HepG2 (cell line): Measurements from ENCODE around the gene C19orf73. TPM values are rescaled to one million over a fixed set of nuclear protein-coding genes. Genes with fewer than 3 reads are reported as not detected.

Experiments
- EEA1 ChIP-seq: sonication (generic); formaldehyde crosslinking; IDR thresholded peaks from 2 replicates; pipeline ENCODE4 v1.5.1; 2020; ENCODE audit warnings: mild to moderate bottlenecking, missing genetic modification reagents, borderline replicate concordance
- ETS1 ChIP-seq: sonication (generic); formaldehyde crosslinking; IDR thresholded peaks from 2 replicates; pipeline ENCODE4 v1.4.0; 2020; ENCODE audit warnings: missing genetic modification reagents
- IKZF5 ChIP-seq: IDR thresholded peaks from 2 replicates; pipeline ENCODE4 v1.6.1; 2018; ENCODE audit warnings: missing genetic modification reagents, mild to moderate bottlenecking, missing compliant biosample characterization
- NCOA5 ChIP-seq: sonication (generic); formaldehyde crosslinking; IDR thresholded peaks from 2 replicates; pipeline ENCODE4 v1.4.0; 2020; ENCODE audit warnings: missing genetic modification reagents
- YEATS4 ChIP-seq: sonication (generic); formaldehyde crosslinking; IDR thresholded peaks from 2 replicates; pipeline ENCODE4 v1.4.0; 2020; ENCODE audit warnings: missing genetic modification reagents, borderline replicate concordance
- ZNF136 ChIP-seq: sonication (generic); formaldehyde crosslinking; IDR thresholded peaks from 2 replicates; pipeline ENCODE4 v1.8.1; 2022; ENCODE audit warnings: low read depth, mild to moderate bottlenecking, moderate library complexity, missing genetic modification reagents
- ZNF674 ChIP-seq: sonication (generic); formaldehyde crosslinking; IDR thresholded peaks from 2 replicates; pipeline ENCODE4 v1.5.0; 2020; ENCODE audit warnings: low read depth, mild to moderate bottlenecking, missing genetic modification reagents
- ZNF678 ChIP-seq: sonication (generic); formaldehyde crosslinking; IDR thresholded peaks from 2 replicates; pipeline ENCODE4 v1.4.0; 2020; ENCODE audit warnings: mild to moderate bottlenecking, missing genetic modification reagents
- ZSCAN22 ChIP-seq: sonication (generic); formaldehyde crosslinking; IDR thresholded peaks from 2 replicates; pipeline ENCODE4 v1.4.0; 2020; ENCODE audit warnings: mild to moderate bottlenecking, missing genetic modification reagents
- polyA plus RNA-seq, 8 experiments: library from polyadenylated mRNA; depleted of rRNA in 3 of 8; stranded (reverse) in 7 of 8; unstranded in 1 of 8; fragments of >200 nt; fragmentation: Illumina TruSeq in 4 of 8; extraction: Trizol in 4 of 8; gene quantifications; 2 replicates each; pipeline versions ENCODE4 v1.2.1 to v1.2.3, GENCODE V29; 2011 to 2016; ENCODE audit warnings: low read depth in 4 of 8, missing spikeins in 1 of 8, mixed read lengths in 1 of 8; ENCODE audit not compliant: insufficient read depth in 1 of 8
- total RNA-seq, 5 experiments: library from RNA; depleted of rRNA; stranded (reverse); fragments of >200 nt; fragmentation: Illumina TruSeq; extraction: Trizol; gene quantifications; 2 replicates each; pipeline ENCODE4 v1.2.3, GENCODE V29; 2016; ENCODE audit warnings: low read depth in 1 of 5
- TF ChIP-seq, protein P1 (sequence below): sonication (generic); formaldehyde crosslinking; IDR thresholded peaks from 2 replicates; pipeline ENCODE4 v1.4.0; 2020; ENCODE audit warnings: mild to moderate bottlenecking, missing genetic modification reagents
- TF ChIP-seq, protein P2 (sequence below): sonication (generic); formaldehyde crosslinking; IDR thresholded peaks from 2 replicates; pipeline ENCODE4 v1.4.0; 2020; ENCODE audit warnings: missing genetic modification reagents
- TF ChIP-seq, protein P3 (sequence below): sonication (generic); formaldehyde crosslinking; IDR thresholded peaks from 2 replicates; pipeline ENCODE4 v1.9.0; 2022; ENCODE audit warnings: missing genetic modification reagents, mild to moderate bottlenecking, borderline replicate concordance
- TF ChIP-seq, protein P4 (sequence below): IDR thresholded peaks from 2 replicates; pipeline ENCODE4 v1.6.1; 2016; ENCODE audit warnings: missing genetic modification reagents, missing compliant biosample characterization

The C19orf73 gene
- total and polyA plus RNA-seq, 2 of the 13 experiments (the other 11 are each of a cell fraction or from before 2014, with no cell fraction given), result 1.4 to 1.5 TPM

- TF ChIP-seq, protein P1, sequence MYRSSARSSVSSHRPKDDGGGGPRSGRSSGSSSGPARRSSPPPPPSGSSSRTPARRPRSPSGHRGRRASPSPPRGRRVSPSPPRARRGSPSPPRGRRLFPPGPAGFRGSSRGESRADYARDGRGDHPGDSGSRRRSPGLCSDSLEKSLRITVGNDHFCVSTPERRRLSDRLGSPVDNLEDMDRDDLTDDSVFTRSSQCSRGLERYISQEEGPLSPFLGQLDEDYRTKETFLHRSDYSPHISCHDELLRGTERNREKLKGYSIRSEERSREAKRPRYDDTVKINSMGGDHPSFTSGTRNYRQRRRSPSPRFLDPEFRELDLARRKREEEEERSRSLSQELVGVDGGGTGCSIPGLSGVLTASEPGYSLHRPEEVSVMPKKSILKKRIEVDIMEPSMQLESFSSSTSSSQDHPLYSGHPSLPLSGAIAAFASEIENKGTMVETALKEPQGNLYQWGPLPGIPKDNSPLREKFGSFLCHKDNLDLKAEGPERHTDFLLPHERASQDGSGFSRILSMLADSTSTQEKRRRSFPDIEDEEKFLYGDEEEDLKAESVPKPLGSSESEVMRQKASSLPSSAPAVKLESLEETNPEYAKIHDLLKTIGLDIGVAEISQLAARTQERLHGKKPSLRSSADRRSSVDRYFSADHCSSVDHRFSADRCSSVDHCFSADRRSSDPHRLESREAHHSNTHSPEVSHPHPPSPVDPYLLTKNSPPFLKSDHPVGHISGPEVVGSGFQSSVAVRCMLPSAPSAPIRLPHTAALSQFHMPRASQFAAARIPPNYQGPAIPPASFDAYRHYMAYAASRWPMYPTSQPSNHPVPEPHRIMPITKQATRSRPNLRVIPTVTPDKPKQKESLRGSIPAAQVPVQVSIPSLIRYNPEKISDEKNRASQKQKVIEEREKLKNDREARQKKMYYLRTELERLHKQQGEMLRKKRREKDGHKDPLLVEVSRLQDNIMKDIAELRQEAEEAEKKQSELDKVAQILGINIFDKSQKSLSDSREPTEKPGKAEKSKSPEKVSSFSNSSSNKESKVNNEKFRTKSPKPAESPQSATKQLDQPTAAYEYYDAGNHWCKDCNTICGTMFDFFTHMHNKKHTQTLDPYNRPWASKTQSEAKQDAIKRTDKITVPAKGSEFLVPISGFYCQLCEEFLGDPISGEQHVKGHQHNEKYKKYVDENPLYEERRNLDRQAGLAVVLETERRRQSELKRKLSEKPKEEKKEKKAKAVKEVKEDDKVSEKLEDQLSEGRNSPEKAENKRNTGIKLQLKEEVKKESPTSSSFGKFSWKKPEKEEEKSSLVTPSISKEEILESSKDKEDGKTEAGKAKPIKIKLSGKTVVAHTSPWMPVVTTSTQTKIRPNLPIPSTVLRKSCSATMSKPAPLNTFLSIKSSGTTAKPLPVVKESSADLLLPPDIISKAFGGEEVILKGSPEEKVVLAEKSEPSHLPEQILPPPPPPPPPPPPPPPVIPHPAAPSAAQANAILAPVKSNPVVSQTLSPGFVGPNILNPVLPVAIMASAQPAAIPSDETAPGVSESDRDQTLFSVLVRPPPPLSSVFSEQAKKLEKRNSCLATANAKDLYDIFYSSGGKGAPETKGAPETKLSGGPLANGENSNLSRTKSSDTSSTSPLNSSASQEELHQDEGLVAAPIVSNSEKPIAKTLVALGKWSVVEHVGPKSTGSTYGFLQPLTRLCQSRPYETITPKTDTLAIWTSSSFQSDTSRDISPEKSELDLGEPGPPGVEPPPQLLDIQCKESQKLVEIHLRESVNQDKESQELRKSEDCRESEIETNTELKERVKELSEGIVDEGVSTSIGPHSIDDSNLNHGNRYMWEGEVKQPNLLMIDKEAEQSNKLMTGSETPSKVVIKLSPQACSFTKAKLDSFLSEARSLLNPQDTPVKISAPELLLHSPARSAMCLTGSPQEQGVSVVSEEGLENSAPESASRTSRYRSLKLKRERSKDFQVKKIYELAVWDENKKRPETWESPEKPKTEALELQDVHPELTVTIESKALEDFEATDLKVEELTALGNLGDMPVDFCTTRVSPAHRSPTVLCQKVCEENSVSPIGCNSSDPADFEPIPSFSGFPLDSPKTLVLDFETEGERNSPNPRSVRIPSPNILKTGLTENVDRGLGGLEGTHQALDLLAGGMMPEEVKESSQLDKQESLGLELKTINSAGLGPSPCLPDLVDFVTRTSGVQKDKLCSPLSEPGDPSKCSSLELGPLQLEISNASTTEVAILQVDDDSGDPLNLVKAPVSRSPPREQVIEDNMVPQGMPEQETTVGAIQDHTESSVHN (CRISPR knock-in tag), result no peak
- TF ChIP-seq YEATS4 (CRISPR knock-in tag), result peak; percentile 27; the same call in 1 of the 2 replicates
- TF ChIP-seq IKZF5 (CRISPR knock-in tag), result no peak
- TF ChIP-seq, protein P2, sequence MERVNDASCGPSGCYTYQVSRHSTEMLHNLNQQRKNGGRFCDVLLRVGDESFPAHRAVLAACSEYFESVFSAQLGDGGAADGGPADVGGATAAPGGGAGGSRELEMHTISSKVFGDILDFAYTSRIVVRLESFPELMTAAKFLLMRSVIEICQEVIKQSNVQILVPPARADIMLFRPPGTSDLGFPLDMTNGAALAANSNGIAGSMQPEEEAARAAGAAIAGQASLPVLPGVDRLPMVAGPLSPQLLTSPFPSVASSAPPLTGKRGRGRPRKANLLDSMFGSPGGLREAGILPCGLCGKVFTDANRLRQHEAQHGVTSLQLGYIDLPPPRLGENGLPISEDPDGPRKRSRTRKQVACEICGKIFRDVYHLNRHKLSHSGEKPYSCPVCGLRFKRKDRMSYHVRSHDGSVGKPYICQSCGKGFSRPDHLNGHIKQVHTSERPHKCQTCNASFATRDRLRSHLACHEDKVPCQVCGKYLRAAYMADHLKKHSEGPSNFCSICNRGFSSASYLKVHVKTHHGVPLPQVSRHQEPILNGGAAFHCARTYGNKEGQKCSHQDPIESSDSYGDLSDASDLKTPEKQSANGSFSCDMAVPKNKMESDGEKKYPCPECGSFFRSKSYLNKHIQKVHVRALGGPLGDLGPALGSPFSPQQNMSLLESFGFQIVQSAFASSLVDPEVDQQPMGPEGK (CRISPR knock-in tag), result peak; percentile 63
- TF ChIP-seq ZSCAN22 (CRISPR knock-in tag), result no peak
- TF ChIP-seq ZNF674, result no peak
- TF ChIP-seq, protein P3, sequence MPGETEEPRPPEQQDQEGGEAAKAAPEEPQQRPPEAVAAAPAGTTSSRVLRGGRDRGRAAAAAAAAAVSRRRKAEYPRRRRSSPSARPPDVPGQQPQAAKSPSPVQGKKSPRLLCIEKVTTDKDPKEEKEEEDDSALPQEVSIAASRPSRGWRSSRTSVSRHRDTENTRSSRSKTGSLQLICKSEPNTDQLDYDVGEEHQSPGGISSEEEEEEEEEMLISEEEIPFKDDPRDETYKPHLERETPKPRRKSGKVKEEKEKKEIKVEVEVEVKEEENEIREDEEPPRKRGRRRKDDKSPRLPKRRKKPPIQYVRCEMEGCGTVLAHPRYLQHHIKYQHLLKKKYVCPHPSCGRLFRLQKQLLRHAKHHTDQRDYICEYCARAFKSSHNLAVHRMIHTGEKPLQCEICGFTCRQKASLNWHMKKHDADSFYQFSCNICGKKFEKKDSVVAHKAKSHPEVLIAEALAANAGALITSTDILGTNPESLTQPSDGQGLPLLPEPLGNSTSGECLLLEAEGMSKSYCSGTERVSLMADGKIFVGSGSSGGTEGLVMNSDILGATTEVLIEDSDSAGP (CRISPR knock-in tag), result peak; percentile 53; the same call in 1 of the 2 replicates
- TF ChIP-seq ZNF136 (CRISPR knock-in tag), result no peak
- TF ChIP-seq ETS1, result no peak
- no peak for TF ChIP-seq NCOA5 (CRISPR knock-in tag)
- no peak for TF ChIP-seq EEA1
- TF ChIP-seq ZNF678 (CRISPR knock-in tag), result no peak
- TF ChIP-seq, protein P4, sequence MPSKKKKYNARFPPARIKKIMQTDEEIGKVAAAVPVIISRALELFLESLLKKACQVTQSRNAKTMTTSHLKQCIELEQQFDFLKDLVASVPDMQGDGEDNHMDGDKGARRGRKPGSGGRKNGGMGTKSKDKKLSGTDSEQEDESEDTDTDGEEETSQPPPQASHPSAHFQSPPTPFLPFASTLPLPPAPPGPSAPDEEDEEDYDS (CRISPR knock-in tag), result peak; percentile 69; the same call in 1 of the 2 replicates
These were observed 38.7 kb upstream of the C19orf73 start, which contains the start of gene TRPM4 (continued) for GRCh38 chr19:49157445-49158224.
